ENCODE results near the gene DERA.
"Not testable (repeated sequence)": the region's sequence is repeated elsewhere in the genome, so short reads cannot be mapped to it uniquely, and the experiment has no call there.

The DERA gene

GRCh38 chr12:16014394-16014793 lies 103.3 kb downstream of the DERA start:
- DNase-seq, result not testable (repeated sequence)

- DNase-seq, result no peak
Observed at GRCh38 chr12:16016748-16017147, 105.6 kb downstream of the DERA start.

GRCh38 chr12:16018306-16018705 lies 107.2 kb downstream of the DERA start:
- no peak for DNase-seq

GRCh38 chr12:16019136-16019535 lies 108.0 kb downstream of the DERA start:
- DNase-seq, result no peak

- DNase-seq, result no peak
Observed at GRCh38 chr12:16020031-16020430, 108.9 kb downstream of the DERA start.

- DNase-seq, result no peak
Observed at GRCh38 chr12:16021026-16021425, 109.9 kb downstream of the DERA start.

GRCh38 chr12:16021676-16022075 lies 110.5 kb downstream of the DERA start:
- no peak for DNase-seq

GRCh38 chr12:16027002-16027401 lies 115.9 kb downstream of the DERA start:
- no peak for DNase-seq

- DNase-seq, result no peak
Observed at GRCh38 chr12:16030744-16031143, 119.6 kb downstream of the DERA start.

- DNase-seq, result no peak
Observed at GRCh38 chr12:16034136-16034817, 123.1 kb downstream of the DERA start.

GRCh38 chr12:16036073-16036472 lies 124.9 kb downstream of the DERA start:
- no peak for DNase-seq

GRCh38 chr12:16037533-16037932 lies 126.4 kb downstream of the DERA start:
- no peak for DNase-seq

GRCh38 chr12:16043480-16043879 lies 132.3 kb downstream of the DERA start:
- DNase-seq, result no peak

GRCh38 chr12:16046266-16046665 lies 135.1 kb downstream of the DERA start:
- no peak for DNase-seq

GRCh38 chr12:16048511-16048910 lies 137.4 kb downstream of the DERA start:
- no peak for DNase-seq

GRCh38 chr12:16056910-16057309 lies 145.8 kb downstream of the DERA start:
- DNase-seq, result no peak

GRCh38 chr12:16057351-16057751 lies 146.2 kb downstream of the DERA start:
- not testable (repeated sequence) for DNase-seq

- no peak for DNase-seq
Observed at GRCh38 chr12:16062611-16063010, 151.5 kb downstream of the DERA start.

- DNase-seq, result no peak
Observed at GRCh38 chr12:16063726-16064125, 152.6 kb downstream of the DERA start.

- no peak for DNase-seq
Observed at GRCh38 chr12:16070113-16070512, 159.0 kb downstream of the DERA start.

GRCh38 chr12:16072678-16073077 lies 161.5 kb downstream of the DERA start:
- DNase-seq, result no peak

- no peak for DNase-seq
Observed at GRCh38 chr12:16074894-16075293, 163.8 kb downstream of the DERA start.

GRCh38 chr12:16075887-16076286 lies 164.8 kb downstream of the DERA start:
- no peak for DNase-seq

GRCh38 chr12:16076557-16076956 lies 165.4 kb downstream of the DERA start:
- no peak for DNase-seq

GRCh38 chr12:16076970-16077522 lies 165.9 kb downstream of the DERA start:
- DNase-seq, result no peak

Measured in C1 segment of cervical spinal cord (tissue), 14 donors.